ENCODE results near the gene SRSF3. TPM values are rescaled to one million over a fixed set of nuclear protein-coding genes. Genes with fewer than 3 reads are reported as not detected.

SRSF3 gene
- total and polyA plus RNA-seq, 9 of the 15 experiments (the other 6 are each of a cell fraction or from before 2014, with no cell fraction given): 337 to 1,200 (median 518) TPM

DNA sequence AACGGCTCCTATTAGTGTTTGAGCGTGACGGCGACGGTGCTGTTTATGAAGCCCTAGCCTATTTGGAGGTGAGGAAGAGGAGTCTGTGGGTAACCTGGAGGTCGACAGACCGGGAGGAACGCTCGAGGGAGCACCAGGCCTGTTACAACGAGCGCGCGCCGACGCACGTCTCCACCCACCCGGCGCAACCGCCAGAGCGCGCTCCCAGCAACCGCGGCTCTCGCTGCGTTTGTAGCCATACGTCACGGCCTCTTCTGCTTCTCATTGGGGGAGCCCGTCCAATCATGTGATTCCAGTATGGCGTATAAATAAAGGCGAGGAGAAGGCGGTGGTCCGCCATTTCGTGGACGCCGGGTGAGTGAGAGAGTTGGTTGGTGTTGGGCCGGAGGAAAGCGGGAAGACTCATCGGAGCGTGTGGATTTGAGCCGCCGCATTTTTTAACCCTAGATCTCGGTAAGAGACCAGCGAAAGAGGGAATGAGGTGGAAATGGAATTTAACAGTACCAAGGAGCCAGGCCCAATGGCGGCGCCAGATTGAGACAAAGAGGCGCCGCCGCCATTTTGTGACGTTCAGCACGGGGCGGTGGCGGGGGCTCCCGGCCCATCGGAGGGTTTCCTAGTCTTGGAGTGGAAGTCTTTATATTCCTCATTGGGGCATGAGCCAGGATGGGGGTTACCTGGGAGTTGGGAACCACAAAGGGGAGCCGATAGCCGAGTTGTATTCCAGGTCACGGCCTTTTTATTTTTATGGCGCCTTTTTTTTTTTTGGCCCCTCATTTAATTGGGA is at the start of gene SRSF3 (continued):
- TF ChIP-seq KHSRP (IDR thresholded peaks at IDR 0.05) (0 out of 2 replicates have a peak, but pooled peaks have one; percentile 41), KAT2B (IDR thresholded peaks at IDR 0.05; ENCODE audit: low read depth, low read length) (no peak), ZBTB1 (CRISPR knock-in tag; IDR thresholded peaks at IDR 0.05; ENCODE audit: borderline replicate concordance, low read depth) (peak; percentile 18), PTBP1 (IDR thresholded peaks at IDR 0.05; ENCODE audit: low read depth, low read length) (no peak), NCOA2 (IDR thresholded peaks at IDR 0.05; ENCODE audit: partially characterized antibody in 2 of 2) (no peak), LEF1 (IDR thresholded peaks at IDR 0.05) (peak; percentile 84), ZKSCAN1 (IDR thresholded peaks at IDR 0.05; ENCODE audit: low read depth, low read length) (peak; percentile 74; the same call in 1 of the 2 replicates)
- TF ChIP-seq, protein P1, sequence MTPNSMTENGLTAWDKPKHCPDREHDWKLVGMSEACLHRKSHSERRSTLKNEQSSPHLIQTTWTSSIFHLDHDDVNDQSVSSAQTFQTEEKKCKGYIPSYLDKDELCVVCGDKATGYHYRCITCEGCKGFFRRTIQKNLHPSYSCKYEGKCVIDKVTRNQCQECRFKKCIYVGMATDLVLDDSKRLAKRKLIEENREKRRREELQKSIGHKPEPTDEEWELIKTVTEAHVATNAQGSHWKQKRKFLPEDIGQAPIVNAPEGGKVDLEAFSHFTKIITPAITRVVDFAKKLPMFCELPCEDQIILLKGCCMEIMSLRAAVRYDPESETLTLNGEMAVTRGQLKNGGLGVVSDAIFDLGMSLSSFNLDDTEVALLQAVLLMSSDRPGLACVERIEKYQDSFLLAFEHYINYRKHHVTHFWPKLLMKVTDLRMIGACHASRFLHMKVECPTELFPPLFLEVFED (CRISPR knock-in tag; conservative IDR thresholded peaks at IDR 0.05): peak; percentile 98
- TF ChIP-seq, protein P2, sequence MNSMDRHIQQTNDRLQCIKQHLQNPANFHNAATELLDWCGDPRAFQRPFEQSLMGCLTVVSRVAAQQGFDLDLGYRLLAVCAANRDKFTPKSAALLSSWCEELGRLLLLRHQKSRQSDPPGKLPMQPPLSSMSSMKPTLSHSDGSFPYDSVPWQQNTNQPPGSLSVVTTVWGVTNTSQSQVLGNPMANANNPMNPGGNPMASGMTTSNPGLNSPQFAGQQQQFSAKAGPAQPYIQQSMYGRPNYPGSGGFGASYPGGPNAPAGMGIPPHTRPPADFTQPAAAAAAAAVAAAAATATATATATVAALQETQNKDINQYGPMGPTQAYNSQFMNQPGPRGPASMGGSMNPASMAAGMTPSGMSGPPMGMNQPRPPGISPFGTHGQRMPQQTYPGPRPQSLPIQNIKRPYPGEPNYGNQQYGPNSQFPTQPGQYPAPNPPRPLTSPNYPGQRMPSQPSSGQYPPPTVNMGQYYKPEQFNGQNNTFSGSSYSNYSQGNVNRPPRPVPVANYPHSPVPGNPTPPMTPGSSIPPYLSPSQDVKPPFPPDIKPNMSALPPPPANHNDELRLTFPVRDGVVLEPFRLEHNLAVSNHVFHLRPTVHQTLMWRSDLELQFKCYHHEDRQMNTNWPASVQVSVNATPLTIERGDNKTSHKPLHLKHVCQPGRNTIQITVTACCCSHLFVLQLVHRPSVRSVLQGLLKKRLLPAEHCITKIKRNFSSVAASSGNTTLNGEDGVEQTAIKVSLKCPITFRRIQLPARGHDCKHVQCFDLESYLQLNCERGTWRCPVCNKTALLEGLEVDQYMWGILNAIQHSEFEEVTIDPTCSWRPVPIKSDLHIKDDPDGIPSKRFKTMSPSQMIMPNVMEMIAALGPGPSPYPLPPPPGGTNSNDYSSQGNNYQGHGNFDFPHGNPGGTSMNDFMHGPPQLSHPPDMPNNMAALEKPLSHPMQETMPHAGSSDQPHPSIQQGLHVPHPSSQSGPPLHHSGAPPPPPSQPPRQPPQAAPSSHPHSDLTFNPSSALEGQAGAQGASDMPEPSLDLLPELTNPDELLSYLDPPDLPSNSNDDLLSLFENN (IDR thresholded peaks at IDR 0.05; ENCODE audit: low read depth in 2 of 2, low read length in 2 of 2): peak in 1 of 2 experiments; percentile 95; a peak in 2 of 4 replicates
- TF ChIP-seq, protein P3, sequence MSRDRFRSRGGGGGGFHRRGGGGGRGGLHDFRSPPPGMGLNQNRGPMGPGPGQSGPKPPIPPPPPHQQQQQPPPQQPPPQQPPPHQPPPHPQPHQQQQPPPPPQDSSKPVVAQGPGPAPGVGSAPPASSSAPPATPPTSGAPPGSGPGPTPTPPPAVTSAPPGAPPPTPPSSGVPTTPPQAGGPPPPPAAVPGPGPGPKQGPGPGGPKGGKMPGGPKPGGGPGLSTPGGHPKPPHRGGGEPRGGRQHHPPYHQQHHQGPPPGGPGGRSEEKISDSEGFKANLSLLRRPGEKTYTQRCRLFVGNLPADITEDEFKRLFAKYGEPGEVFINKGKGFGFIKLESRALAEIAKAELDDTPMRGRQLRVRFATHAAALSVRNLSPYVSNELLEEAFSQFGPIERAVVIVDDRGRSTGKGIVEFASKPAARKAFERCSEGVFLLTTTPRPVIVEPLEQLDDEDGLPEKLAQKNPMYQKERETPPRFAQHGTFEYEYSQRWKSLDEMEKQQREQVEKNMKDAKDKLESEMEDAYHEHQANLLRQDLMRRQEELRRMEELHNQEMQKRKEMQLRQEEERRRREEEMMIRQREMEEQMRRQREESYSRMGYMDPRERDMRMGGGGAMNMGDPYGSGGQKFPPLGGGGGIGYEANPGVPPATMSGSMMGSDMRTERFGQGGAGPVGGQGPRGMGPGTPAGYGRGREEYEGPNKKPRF (IDR thresholded peaks at IDR 0.05; ENCODE audit: low read depth, low read length): no peak
- TF ChIP-seq, protein P4, sequence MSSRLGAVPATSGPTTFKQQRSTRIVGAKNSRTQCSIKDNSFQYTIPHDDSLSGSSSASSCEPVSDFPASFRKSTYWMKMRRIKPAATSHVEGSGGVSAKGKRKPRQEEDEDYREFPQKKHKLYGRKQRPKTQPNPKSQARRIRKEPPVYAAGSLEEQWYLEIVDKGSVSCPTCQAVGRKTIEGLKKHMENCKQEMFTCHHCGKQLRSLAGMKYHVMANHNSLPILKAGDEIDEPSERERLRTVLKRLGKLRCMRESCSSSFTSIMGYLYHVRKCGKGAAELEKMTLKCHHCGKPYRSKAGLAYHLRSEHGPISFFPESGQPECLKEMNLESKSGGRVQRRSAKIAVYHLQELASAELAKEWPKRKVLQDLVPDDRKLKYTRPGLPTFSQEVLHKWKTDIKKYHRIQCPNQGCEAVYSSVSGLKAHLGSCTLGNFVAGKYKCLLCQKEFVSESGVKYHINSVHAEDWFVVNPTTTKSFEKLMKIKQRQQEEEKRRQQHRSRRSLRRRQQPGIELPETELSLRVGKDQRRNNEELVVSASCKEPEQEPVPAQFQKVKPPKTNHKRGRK (tag; IDR thresholded peaks at IDR 0.05): no peak
- TF ChIP-seq, protein P5, sequence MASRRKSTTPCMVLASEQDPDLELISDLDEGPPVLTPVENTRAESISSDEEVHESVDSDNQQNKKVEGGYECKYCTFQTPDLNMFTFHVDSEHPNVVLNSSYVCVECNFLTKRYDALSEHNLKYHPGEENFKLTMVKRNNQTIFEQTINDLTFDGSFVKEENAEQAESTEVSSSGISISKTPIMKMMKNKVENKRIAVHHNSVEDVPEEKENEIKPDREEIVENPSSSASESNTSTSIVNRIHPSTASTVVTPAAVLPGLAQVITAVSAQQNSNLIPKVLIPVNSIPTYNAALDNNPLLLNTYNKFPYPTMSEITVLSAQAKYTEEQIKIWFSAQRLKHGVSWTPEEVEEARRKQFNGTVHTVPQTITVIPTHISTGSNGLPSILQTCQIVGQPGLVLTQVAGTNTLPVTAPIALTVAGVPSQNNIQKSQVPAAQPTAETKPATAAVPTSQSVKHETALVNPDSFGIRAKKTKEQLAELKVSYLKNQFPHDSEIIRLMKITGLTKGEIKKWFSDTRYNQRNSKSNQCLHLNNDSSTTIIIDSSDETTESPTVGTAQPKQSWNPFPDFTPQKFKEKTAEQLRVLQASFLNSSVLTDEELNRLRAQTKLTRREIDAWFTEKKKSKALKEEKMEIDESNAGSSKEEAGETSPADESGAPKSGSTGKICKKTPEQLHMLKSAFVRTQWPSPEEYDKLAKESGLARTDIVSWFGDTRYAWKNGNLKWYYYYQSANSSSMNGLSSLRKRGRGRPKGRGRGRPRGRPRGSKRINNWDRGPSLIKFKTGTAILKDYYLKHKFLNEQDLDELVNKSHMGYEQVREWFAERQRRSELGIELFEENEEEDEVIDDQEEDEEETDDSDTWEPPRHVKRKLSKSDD (conservative IDR thresholded peaks at IDR 0.05; ENCODE audit: low read length): peak; percentile 98
